ENCODE data around the gene LZTR1.

- TF ChIP-seq CTCF (IDR thresholded peaks at IDR 0.05) = no peak
- TF ChIP-seq POLR2A (IDR thresholded peaks at IDR 0.05) = no peak
Measured at GRCh38 chr22:20980523-20980922, 1.6 kb upstream of the LZTR1 start.

Data from testis (tissue), 2 donors.